Measurements from ENCODE around the gene NSUN6.

NSUN6 gene

GRCh38 chr10:18557960-18558359, 93.4 kb downstream of the NSUN6 start:
- Histone ChIP-seq H3K27ac (no peak overlapping the region), H3K4me3 (no peak overlapping the region)
- no peak for TF ChIP-seq CTCF (IDR thresholded peaks at IDR 0.05)
- DNase-seq (ENCODE audit: low spot score) = no peak

GRCh38 chr10:18556522-18557147, 94.8 kb downstream of the NSUN6 start:
- TF ChIP-seq CTCF (IDR thresholded peaks at IDR 0.05) = no peak
- no peak overlapping the region for H3K27ac ChIP-seq
- no peak for DNase-seq (ENCODE audit: low spot score)
- no peak overlapping the region for H3K4me3 ChIP-seq

- no peak for DNase-seq (ENCODE audit: low spot score)
- TF ChIP-seq CTCF (IDR thresholded peaks at IDR 0.05) = no peak
- H3K27ac ChIP-seq = no peak overlapping the region
- no peak overlapping the region for H3K4me3 ChIP-seq
Measured at GRCh38 chr10:18554479-18554878, 96.9 kb downstream of the NSUN6 start.

GRCh38 chr10:18551473-18551872, 99.9 kb downstream of the NSUN6 start:
- no peak for DNase-seq (ENCODE audit: low spot score)
- TF ChIP-seq CTCF (IDR thresholded peaks at IDR 0.05) = no peak

GRCh38 chr10:18549105-18549504, 102.3 kb downstream of the NSUN6 start:
- TF ChIP-seq CTCF (IDR thresholded peaks at IDR 0.05) = no peak
- no peak for DNase-seq (ENCODE audit: low spot score)
- Histone ChIP-seq H3K4me3 (no peak overlapping the region), H3K27ac (no peak overlapping the region)

More at GRCh38 chr10:18551473-18551872, 99.9 kb downstream of the NSUN6 start:
- no peak overlapping the region for H3K4me3 ChIP-seq
- no peak overlapping the region for H3K27ac ChIP-seq

- Histone ChIP-seq H3K27ac (no peak overlapping the region), H3K4me3 (no peak overlapping the region)
- DNase-seq (ENCODE audit: low spot score) = no peak
- TF ChIP-seq CTCF (IDR thresholded peaks at IDR 0.05) = no peak
Measured at GRCh38 chr10:18545621-18546305, 105.6 kb downstream of the NSUN6 start.

- no peak for DNase-seq (ENCODE audit: low spot score)
- TF ChIP-seq CTCF (IDR thresholded peaks at IDR 0.05) = no peak
- no peak overlapping the region for H3K27ac ChIP-seq
Measured at GRCh38 chr10:18542832-18543231, 108.6 kb downstream of the NSUN6 start.

More at GRCh38 chr10:18542832-18543231, 108.6 kb downstream of the NSUN6 start:
- no peak overlapping the region for H3K4me3 ChIP-seq

Data from coronary artery (tissue), 2 donors.